PC-9 (cell line): ENCODE results near the gene TCHP. TPM values are rescaled to one million over a fixed set of nuclear protein-coding genes. Genes with fewer than 3 reads are reported as not detected.

Experiments
- BruUV-seq: library from RNA; stranded (reverse); fragments of 400-500 nt; replicated peaks from 2 replicates; lab custom pipeline; 2021; lab: Mats Ljungman, UMichigan
- CTCF ChIA-PET: fragments of 300-600 bp; sonication (Branson Sonifier 250); formaldehyde crosslinking; loops from one replicate; lab custom pipeline; 2022; ENCODE audit warnings: antibody characterized with exemption; lab: Charles Lee
- POLR2A ChIA-PET: fragments of 300-600 bp; sonication (Branson Sonifier 250); formaldehyde crosslinking; loops from one replicate; lab custom pipeline; 2022; ENCODE audit warnings: antibody characterized with exemption; ENCODE audit not compliant: unreplicated experiment; lab: Charles Lee
- DNase-seq, 2 experiments: peaks; one replicate each; pipeline versions ENCODE4 v3.0.0 to v3.0.0-alpha.2; 2015 to 2022; ENCODE audit warnings: mixed read lengths in 1 of 2
- H2AFZ ChIP-seq: fragments of 200-600 bp; sonication (generic); 2 replicates; pipeline ENCODE4 v1.8.1; 2017; ENCODE audit warnings: antibody characterized with exemption
- H3F3A ChIP-seq: fragments of 200-600 bp; sonication (generic); 2 replicates; pipeline ENCODE4 v1.8.1; 2017; ENCODE audit warnings: antibody characterized with exemption, mild to moderate bottlenecking, low read depth; ENCODE audit not compliant: insufficient read depth
- H3K27ac ChIP-seq: fragments of 200-600 bp; sonication (generic); 2 replicates; pipeline ENCODE4 v1.6.1; 2016; ENCODE audit warnings: mixed run types
- H3K27me3 ChIP-seq: fragments of 200-600 bp; sonication (generic); 2 replicates; pipeline ENCODE4 v1.6.1; 2016; ENCODE audit warnings: low read depth, mixed run types; ENCODE audit not compliant: insufficient read depth
- H3K36me3 ChIP-seq: fragments of 200-600 bp; sonication (generic); 2 replicates; pipeline ENCODE4 v1.6.1; 2016; ENCODE audit warnings: low read depth, mixed run types
- H3K4me1 ChIP-seq: fragments of 200-600 bp; sonication (generic); replicated peaks from 2 replicates; pipeline ENCODE4 v1.6.1; 2016; ENCODE audit warnings: mixed run types; ENCODE audit not compliant: insufficient read depth
- H3K4me2 ChIP-seq: fragments of 200-600 bp; sonication (generic); 2 replicates; pipeline ENCODE4 v1.6.1; 2017; ENCODE audit warnings: mixed run types
- H3K4me3 ChIP-seq: fragments of 200-600 bp; sonication (generic); 2 replicates; pipeline ENCODE4 v1.6.1; 2016; ENCODE audit warnings: mixed run types
- H3K79me2 ChIP-seq: fragments of 200-600 bp; sonication (generic); 2 replicates; pipeline ENCODE4 v1.6.1; 2017; ENCODE audit warnings: low read depth, mixed run types
- H3K9me2 ChIP-seq: fragments of 200-600 bp; sonication (generic); 2 replicates; pipeline ENCODE4 v1.8.1; 2017; ENCODE audit warnings: mild to moderate bottlenecking; ENCODE audit not compliant: insufficient read depth
- H3K9me3 ChIP-seq: fragments of 200-600 bp; sonication (generic); 2 replicates; pipeline ENCODE4 v1.8.1; 2016; ENCODE audit warnings: low read depth; ENCODE audit not compliant: insufficient read depth
- H4K20me1 ChIP-seq: fragments of 200-600 bp; sonication (generic); 2 replicates; pipeline ENCODE4 v1.8.1; 2017; ENCODE audit not compliant: insufficient read depth
- CTCF ChIP-seq: fragments of 200-600 bp; sonication (generic); conservative IDR thresholded peaks from 2 replicates; pipeline ENCODE4 v1.6.1; 2017; ENCODE audit warnings: mixed run types, antibody characterized with exemption, mild to moderate bottlenecking, moderate library complexity
- EZH2 ChIP-seq: fragments of 200-600 bp; sonication (generic); IDR thresholded peaks from 2 replicates; pipeline ENCODE4 v1.8.0; 2017; ENCODE audit warnings: antibody characterized with exemption, low read depth
- intact Hi-C: fragments of 100-400 bp; cut with micrococcal nuclease; formaldehyde crosslinking; loops from one replicate; pipeline ENCODE4 v1.10.0; 2022; ENCODE audit not compliant: unreplicated experiment
- total RNA-seq: library from RNA; stranded (reverse); gene quantifications from 2 replicates; pipeline ENCODE4 v1.2.3, GENCODE V29; 2021

TCHP gene
- total RNA-seq, 1 experiment from 2014 or later = 17.6 TPM

- no peaks in the 10 kb centered on the region for H3K27me3 ChIP-seq
- no peak overlapping the region for H3K27ac ChIP-seq
- no peak overlapping the region for H2AFZ ChIP-seq
- BruUV-seq = no TSS peak
- peaks cover 21% of the 10 kb centered on the region for H3K4me1 ChIP-seq
- H3K36me3 ChIP-seq = peaks cover 27% of the 10 kb centered on the region
- no peak for DNase-seq
- H3K9me2 ChIP-seq = no peaks in the 10 kb centered on the region
- CTCF ChIA-PET = no interaction called here
- no peak overlapping the region for H3K4me2 ChIP-seq
- no peaks in the 10 kb centered on the region for H4K20me1 ChIP-seq
- no peaks in the 10 kb centered on the region for H3K79me2 ChIP-seq
- no peak overlapping the region for H3K4me3 ChIP-seq
- POLR2A ChIA-PET = no interaction called here
- peaks cover 16% of the 10 kb centered on the region for H3F3A ChIP-seq
- intact Hi-C loops = no loop called here
- TF ChIP-seq CTCF (no peak), EZH2 (no peak)
- H3K9me3 ChIP-seq = no peaks in the 10 kb centered on the region
Observed at GRCh38 chr12:109946913-109947312, 46.8 kb downstream of the TCHP start.

GRCh38 chr12:109947521-109947920 is 47.4 kb downstream of the TCHP start:
- POLR2A ChIA-PET = no interaction called here
- no peak for DNase-seq
- Histone ChIP-seq H3K4me1 (peaks cover 28% of the 10 kb centered on the region), H3K9me3 (no peaks in the 10 kb centered on the region), H2AFZ (no peak overlapping the region), H4K20me1 (no peaks in the 10 kb centered on the region), H3K27ac (no peak overlapping the region), H3K4me3 (no peak overlapping the region), H3K27me3 (no peaks in the 10 kb centered on the region), H3K79me2 (no peaks in the 10 kb centered on the region), H3K9me2 (no peaks in the 10 kb centered on the region), H3F3A (peaks cover 21% of the 10 kb centered on the region), H3K4me2 (no peak overlapping the region), H3K36me3 (peaks cover 27% of the 10 kb centered on the region)
- TF ChIP-seq EZH2 = no peak
- no peak for TF ChIP-seq CTCF
- CTCF ChIA-PET = no interaction called here
- intact Hi-C loops = no loop called here
- no TSS peak for BruUV-seq

- Histone ChIP-seq H3K79me2 (no peaks in the 10 kb centered on the region), H3K4me2 (no peak overlapping the region), H3K4me3 (no peak overlapping the region), H3K27me3 (no peaks in the 10 kb centered on the region), H3K36me3 (peaks cover 32% of the 10 kb centered on the region), H2AFZ (no peak overlapping the region), H3K9me3 (no peaks in the 10 kb centered on the region), H3K27ac (no peak overlapping the region), H3K4me1 (peaks cover 32% of the 10 kb centered on the region), H3F3A (peaks cover 21% of the 10 kb centered on the region), H3K9me2 (no peaks in the 10 kb centered on the region), H4K20me1 (no peaks in the 10 kb centered on the region)
- DNase-seq = no peak
- no peak for TF ChIP-seq CTCF
- TF ChIP-seq EZH2 = no peak
- POLR2A ChIA-PET = no interaction called here
- BruUV-seq = no TSS peak
- CTCF ChIA-PET = no interaction called here
- intact Hi-C loops = no loop called here
Observed at GRCh38 chr12:109948368-109948767, 48.3 kb downstream of the TCHP start.
